GM19239 (cell line): ENCODE data around the gene CHL1.

ENCODE experiments used
- DNase-seq: peaks from one replicate; pipeline ENCODE4 v3.0.0; 2011; ENCODE audit warnings: low spot score; ENCODE audit not compliant: insufficient read length
- FAIRE-seq: peaks from 2 replicates; lab custom pipeline; 2011; peaks lifted over from hg19 to GRCh38; lab: Jason Lieb, UNC

The CHL1 gene

DNA sequence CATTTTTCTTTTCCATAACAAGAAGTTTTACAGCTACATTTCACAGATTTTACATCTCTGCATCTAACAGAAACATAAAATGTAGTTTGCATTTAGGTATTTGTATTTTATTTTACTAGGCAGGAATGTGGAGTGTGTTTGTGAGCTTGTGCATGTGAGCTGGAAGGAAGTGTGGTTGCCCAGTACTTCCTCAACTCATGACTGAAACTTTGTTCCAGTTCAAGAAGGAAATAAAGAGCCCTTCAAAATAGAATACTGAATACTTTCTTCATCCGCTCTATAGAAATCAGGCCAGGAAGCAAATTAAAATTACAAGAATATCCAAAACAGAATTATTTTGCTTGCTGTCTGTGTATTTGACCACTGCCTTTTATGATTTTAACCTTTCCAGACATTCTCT lies 81.3 kb downstream of the CHL1 start:
- FAIRE-seq (no peak), DNase-seq (no peak)

GRCh38 chr3:278300-279064 lies 81.9 kb downstream of the CHL1 start:
- no peak for DNase-seq
- peak; percentile 96 for FAIRE-seq

- DNase-seq (no peak), FAIRE-seq (peak; percentile 83)
Observed at GRCh38 chr3:279325-279724, 82.8 kb downstream of the CHL1 start.

DNA sequence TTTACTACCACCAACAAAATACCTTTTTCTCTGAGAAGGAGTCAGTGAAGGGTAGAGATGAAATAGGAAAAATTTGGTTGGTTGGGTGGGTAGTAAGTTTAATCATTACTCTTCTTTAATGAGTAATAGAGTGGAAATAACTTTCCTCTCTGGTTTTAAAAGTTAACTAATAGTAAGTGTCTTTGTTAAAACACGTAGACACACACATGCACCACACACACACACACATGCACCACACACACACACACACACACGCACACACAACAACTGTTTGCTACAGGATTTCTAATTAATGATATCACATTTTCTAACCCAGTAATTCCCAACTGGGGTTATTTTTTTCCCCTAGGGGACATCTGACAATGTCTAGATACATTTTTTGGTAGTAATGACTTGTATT lies 84.1 kb downstream of the CHL1 start:
- DNase-seq (no peak), FAIRE-seq (peak; percentile 91)

- FAIRE-seq (no peak), DNase-seq (no peak)
Observed at GRCh38 chr3:284322-284721, 87.8 kb downstream of the CHL1 start.

DNA sequence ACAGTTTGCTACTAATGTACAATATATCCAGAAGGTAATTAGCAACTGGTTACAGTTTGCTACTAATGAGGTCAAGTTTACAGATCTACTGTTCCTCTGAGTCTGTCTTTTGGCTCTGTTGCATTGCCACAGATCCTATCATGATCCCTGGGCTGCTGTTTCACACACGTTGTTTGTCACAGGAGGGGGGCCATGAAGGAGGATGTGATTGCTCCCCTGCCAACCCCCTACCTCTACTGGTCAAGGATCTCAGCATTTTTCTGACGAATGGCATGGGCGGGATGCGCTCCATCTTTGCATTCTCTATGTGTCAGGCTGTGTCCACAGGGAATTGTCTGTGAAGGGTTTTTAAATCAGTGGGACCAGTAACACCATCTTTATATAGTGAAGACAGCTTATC lies 91.9 kb downstream of the CHL1 start:
- no peak for DNase-seq

DNA sequence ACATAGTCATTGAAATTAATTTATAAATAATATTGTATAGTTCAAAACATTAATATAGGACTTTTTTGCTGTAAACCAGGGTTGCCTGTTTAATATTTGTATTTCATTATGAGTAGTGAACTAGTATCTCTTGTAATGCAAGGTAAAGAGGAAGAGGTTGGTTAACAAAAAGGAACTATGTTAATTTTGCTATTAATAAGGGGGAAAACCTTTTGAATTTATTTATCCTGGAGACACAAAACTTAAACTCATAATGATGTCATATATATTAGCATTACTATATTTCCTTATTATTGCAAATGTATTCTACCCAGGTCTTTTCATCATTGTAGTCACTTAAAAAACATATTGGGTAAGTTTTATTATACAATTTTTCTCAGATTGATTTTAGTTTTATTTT lies 94.5 kb downstream of the CHL1 start:
- FAIRE-seq (peak; percentile 35), DNase-seq (no peak)

More for the DNA sequence above, 91.9 kb downstream of the CHL1 start:
- peak; percentile 70 for FAIRE-seq

GRCh38 chr3:291646-292436 lies 95.3 kb downstream of the CHL1 start:
- no peak for DNase-seq
- FAIRE-seq, result peak; percentile 21

DNA sequence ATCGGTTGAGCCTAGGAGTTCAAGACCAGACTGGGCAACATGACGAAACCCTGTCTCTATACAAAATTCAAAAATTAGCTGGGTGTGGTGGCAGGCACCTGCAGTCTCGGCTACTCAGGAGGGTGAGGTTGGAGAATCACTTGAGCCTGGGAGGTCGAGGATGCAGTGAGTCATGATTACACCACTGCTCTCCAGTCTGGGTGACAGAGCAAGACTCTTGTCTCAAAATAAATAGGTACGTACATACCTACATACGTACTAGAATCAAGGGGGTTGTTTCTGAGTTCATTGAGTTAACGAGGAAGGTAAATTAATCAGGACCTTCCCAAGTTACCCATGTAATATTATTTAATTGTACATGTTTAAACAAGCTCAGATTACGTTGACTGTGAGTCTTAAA lies 97.5 kb downstream of the CHL1 start:
- FAIRE-seq (no peak), DNase-seq (no peak)

DNA sequence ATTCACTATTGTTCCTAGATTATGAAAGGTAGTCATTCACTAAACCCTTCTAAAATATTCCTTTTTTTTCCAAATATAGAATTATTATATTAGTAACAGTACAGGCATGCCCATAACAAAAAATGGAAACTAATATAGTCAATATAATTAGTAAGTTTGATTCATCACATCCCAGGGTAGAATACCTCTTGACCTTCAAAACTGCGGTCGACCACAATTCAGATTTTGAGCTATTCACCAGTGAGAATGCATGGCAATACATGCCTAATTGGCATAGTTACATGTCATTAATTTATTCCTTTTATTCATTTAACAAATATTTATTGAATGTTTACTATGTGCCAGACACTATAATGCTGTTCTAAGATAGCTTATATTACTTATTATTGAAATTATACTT lies 98.0 kb downstream of the CHL1 start:
- DNase-seq (no peak), FAIRE-seq (no peak)

DNA sequence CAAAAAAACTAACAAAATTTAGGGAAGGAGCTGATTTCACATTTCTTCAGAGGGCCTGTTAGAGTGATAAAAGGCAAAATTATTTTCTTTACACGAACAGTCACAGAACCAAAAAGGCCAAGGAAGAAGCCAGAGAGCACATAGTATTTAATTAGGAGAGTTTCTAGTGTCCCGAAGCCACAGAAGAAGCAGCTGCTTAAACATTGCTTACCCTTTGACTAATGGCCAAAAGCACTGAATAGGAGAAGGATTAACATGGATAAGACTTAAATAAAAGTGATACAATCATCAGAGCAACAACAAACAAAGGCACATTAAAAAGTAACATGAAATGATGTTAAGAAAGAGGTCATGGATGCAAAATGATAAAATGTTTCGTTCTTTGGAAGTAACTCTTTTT lies 98.6 kb downstream of the CHL1 start:
- FAIRE-seq (no peak), DNase-seq (no peak)

DNA sequence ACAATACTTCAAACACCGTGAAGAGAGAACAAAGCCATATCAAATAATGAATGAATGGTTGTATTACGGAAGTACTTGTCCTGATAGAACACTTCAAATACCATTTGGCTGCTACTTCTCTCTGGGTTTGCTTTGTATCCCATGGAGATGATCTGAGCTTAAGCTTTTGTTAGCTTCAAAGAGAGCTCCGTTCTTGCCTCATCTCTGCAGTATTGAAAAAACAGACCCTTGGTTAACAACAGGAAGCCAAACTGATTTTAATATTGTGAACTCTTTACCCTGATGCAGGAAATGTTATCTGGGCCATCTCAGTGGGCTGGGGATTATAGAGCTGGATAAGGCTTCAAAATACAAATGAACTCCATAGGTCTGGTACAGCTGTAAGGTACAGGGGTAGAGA lies 101.0 kb downstream of the CHL1 start:
- FAIRE-seq (peak; percentile 70), DNase-seq (no peak)

- no peak for DNase-seq
- FAIRE-seq, result peak; percentile 44
Observed at GRCh38 chr3:299590-300301, 103.2 kb downstream of the CHL1 start.

DNA sequence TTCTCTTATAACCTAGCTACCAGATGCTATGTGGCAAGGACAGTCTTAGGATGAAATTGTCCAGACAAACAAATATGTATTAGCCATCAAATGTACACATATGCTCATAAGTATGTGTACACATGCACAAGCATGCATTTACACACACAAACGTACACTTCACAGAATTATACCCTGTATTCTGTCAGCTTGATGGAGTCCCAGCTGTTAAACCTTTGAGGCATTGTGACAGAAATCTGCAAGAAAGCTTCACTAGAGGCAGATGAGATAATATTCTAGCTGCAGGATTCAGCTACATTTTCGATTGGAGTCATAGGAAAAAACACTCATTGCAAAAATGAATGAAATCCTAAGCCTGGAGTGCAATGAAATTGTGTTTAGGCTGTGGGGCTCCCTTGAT lies 110.6 kb downstream of the CHL1 start:
- no peak for FAIRE-seq

GRCh38 chr3:308597-309321 lies 112.2 kb downstream of the CHL1 start:
- no peak for DNase-seq
- no peak for FAIRE-seq

More for the DNA sequence above, 110.6 kb downstream of the CHL1 start:
- DNase-seq, result no peak

GRCh38 chr3:312160-312733 lies 115.7 kb downstream of the CHL1 start:
- DNase-seq, result no peak
- peak; percentile 59 for FAIRE-seq

DNA sequence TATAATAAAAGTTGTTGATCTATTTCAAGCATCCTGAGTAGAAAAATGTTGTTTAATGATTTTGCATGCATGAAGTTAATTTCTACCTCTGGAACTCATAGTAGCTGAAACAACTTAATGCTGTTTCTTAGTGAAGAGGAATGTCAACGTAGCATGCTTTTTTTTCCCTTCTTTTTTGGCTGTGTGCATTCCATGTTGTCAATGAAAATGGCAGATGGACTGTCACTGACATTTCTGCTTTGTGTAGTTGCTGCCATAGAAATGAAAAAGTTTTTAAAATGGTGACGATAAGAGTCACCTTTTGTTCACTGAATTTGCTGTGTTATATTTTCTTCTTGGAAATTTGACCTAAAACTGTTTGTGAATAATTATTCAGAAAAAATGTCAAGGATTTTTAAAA lies 116.3 kb downstream of the CHL1 start:
- FAIRE-seq (no peak), DNase-seq (no peak)

DNA sequence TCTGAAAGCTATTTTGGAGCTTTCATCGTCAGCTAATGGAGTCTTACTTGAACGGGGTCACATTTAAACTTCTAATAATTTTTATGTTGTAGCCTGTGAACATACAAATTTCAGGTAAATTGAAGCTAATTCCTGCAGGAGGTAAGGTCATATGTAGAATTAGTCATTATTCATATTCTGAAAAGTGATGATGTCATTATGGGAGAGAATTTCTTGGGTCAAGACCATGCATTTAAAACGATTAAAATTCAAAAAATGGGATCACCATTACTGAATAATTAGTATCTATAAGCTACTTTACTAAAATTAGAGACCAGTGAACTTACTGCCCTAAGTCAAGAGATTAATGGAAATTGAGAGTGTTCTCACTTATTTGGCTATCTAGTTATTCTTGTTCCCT lies 120.4 kb downstream of the CHL1 start:
- DNase-seq, result no peak
- no peak for FAIRE-seq

DNA sequence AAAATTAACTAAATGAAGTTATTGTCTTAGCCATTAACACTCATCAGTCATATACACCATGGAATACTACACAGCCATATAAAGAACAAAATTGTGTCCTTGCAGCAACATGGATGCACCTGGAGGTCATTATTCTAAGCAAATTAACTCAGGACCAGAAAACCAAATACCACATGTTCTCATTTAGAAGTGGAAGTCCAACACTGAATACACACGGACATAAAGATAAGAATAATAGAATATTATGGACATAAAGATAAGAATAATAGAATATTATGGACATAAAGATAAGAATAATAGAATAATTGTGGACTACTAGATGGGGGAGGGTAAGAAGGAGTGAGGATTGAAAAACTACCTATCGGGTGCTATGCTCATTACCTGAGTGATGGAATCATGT lies 122.3 kb downstream of the CHL1 start:
- FAIRE-seq (no peak), DNase-seq (no peak)

DNA sequence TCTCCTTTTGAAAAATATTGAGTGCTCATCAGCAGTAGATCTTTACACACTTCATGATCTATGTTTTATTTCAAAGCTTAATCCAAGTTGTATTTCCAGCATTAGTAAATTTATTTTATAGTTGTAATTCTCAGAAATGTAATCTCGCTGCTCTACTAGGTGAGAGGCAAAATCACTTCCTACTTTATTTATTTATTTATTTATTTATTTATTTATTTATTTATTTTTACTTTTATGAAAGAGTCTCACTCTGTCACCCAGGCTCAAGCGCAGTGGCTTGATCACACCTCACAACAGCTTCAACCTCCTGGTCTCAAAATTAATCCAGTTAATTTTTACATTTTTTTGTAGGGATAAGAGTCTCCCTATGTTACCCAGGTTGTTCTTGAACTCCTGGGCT lies 127.9 kb downstream of the CHL1 start:
- FAIRE-seq (no peak), DNase-seq (no peak)
